ENCODE results near the gene ULK1. TPM values are rescaled to one million over a fixed set of nuclear protein-coding genes. Genes with fewer than 3 reads are reported as not detected.

ULK1 gene
- total RNA-seq, 1 donor from 2014 or later: 14.7 TPM

GRCh38 chr12:131860472-131861260 is 33.8 kb upstream of the ULK1 start:
- H3K4me3 ChIP-seq (ENCODE audit: low read depth, low read length): no peak overlapping the region
- no peaks in the 10 kb centered on the region for H3K36me3 ChIP-seq (ENCODE audit: control insufficient read depth, insufficient read depth, low read length)
- no peak for DNase-seq (ENCODE audit: low read depth)
- peaks cover 6% of the 10 kb centered on the region for H3K27me3 ChIP-seq (ENCODE audit: control insufficient read depth, insufficient read depth, low read length)
- TF ChIP-seq CTCF (IDR thresholded peaks at IDR 0.05; ENCODE audit: insufficient read depth, low read length, poor library complexity, severe bottlenecking): no peak

- no peak for TF ChIP-seq CTCF (IDR thresholded peaks at IDR 0.05; ENCODE audit: insufficient read depth, low read length, poor library complexity, severe bottlenecking)
- H3K36me3 ChIP-seq (ENCODE audit: control insufficient read depth, insufficient read depth, low read length): no peaks in the 10 kb centered on the region
- H3K27me3 ChIP-seq (ENCODE audit: control insufficient read depth, insufficient read depth, low read length): no peaks in the 10 kb centered on the region
- no peak overlapping the region for H3K4me3 ChIP-seq (ENCODE audit: low read depth, low read length)
- DNase-seq (ENCODE audit: low read depth): no peak
These were observed 33.0 kb upstream of the ULK1 start for GRCh38 chr12:131861261-131862083.

GRCh38 chr12:131862084-131862441 is 32.4 kb upstream of the ULK1 start:
- DNase-seq (ENCODE audit: low read depth): no peak
- Histone ChIP-seq H3K36me3 (ENCODE audit: control insufficient read depth, insufficient read depth, low read length) (no peaks in the 10 kb centered on the region), H3K4me3 (ENCODE audit: low read depth, low read length) (no peak overlapping the region), H3K27me3 (ENCODE audit: control insufficient read depth, insufficient read depth, low read length) (no peaks in the 10 kb centered on the region)
- TF ChIP-seq CTCF (IDR thresholded peaks at IDR 0.05; ENCODE audit: insufficient read depth, low read length, poor library complexity, severe bottlenecking): no peak

GRCh38 chr12:131862600-131862993 is 31.8 kb upstream of the ULK1 start:
- Histone ChIP-seq H3K36me3 (ENCODE audit: control insufficient read depth, insufficient read depth, low read length) (no peaks in the 10 kb centered on the region), H3K4me3 (ENCODE audit: low read depth, low read length) (no peak overlapping the region), H3K27me3 (ENCODE audit: control insufficient read depth, insufficient read depth, low read length) (no peaks in the 10 kb centered on the region)
- no peak for TF ChIP-seq CTCF (IDR thresholded peaks at IDR 0.05; ENCODE audit: insufficient read depth, low read length, poor library complexity, severe bottlenecking)
- no peak for DNase-seq (ENCODE audit: low read depth)

GRCh38 chr12:131862994-131863710 is 31.3 kb upstream of the ULK1 start:
- Histone ChIP-seq H3K27me3 (ENCODE audit: control insufficient read depth, insufficient read depth, low read length) (no peaks in the 10 kb centered on the region), H3K4me3 (ENCODE audit: low read depth, low read length) (no peak overlapping the region), H3K36me3 (ENCODE audit: control insufficient read depth, insufficient read depth, low read length) (no peaks in the 10 kb centered on the region)
- no peak for TF ChIP-seq CTCF (IDR thresholded peaks at IDR 0.05; ENCODE audit: insufficient read depth, low read length, poor library complexity, severe bottlenecking)
- no peak for DNase-seq (ENCODE audit: low read depth)

Measured in kidney epithelial cell (primary cell).